HCT116 (cell line): ENCODE data around the gene ENTHD1.

ENCODE experiments used
- ELF1 ChIP-seq: IDR thresholded peaks from 2 replicates; pipeline ENCODE4 v1.6.1; 2012; ENCODE audit warnings: low read depth, borderline replicate concordance
- EZH2phosphoT487 ChIP-seq: fragments of 200-600 bp; IDR thresholded peaks from 2 replicates; pipeline ENCODE4 v1.6.1; 2018; ENCODE audit warnings: antibody characterized with exemption, borderline replicate concordance
- POLR2AphosphoS5 ChIP-seq: IDR thresholded peaks from 2 replicates; pipeline ENCODE4 v1.6.1; 2011; ENCODE audit warnings: mild to moderate bottlenecking, low read depth, low read length, moderate library complexity
- TF ChIP-seq, protein P1 (sequence below), 3 experiments: fragments of 200-600 bp in 1 of 3; sonication (generic) in 1 of 3; IDR thresholded peaks in 2 of 3; conservative IDR thresholded peaks in 1 of 3; 2 replicates each; pipeline ENCODE4 v1.5.1; 2012 to 2017; ENCODE audit warnings: low read depth in 2 of 3, low read length in 2 of 3, antibody characterized with exemption in 1 of 3, borderline replicate concordance in 1 of 3, control low read depth in 1 of 3, mild to moderate bottlenecking in 1 of 3, mixed read lengths in 1 of 3, mixed run types in 1 of 3, moderate library complexity in 1 of 3; ENCODE audit not compliant: insufficient read depth in 1 of 3

DNA sequence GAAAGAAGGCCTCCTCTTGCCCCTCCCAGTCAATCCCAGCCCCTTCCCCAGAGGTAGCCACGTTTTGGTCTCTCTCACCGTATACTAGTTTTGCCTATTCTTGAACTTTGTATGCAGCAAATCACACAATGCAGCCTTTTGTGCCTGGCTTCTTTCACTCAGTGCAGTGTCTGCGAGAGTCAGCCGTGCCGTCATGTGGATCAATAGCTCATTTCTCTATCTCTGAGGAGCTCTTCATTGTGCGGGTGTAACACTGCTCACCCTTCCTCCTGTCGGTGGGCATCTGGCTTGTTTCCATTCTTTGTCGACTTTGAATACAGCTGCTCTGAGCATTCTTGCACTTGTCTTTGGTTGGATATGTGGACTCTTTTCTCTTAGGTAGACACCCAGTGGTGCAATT is 176.5 kb downstream of the ENTHD1 start:
- no peak for TF ChIP-seq ELF1
- TF ChIP-seq POLR2AphosphoS5, result no peak
- TF ChIP-seq, protein P1, sequence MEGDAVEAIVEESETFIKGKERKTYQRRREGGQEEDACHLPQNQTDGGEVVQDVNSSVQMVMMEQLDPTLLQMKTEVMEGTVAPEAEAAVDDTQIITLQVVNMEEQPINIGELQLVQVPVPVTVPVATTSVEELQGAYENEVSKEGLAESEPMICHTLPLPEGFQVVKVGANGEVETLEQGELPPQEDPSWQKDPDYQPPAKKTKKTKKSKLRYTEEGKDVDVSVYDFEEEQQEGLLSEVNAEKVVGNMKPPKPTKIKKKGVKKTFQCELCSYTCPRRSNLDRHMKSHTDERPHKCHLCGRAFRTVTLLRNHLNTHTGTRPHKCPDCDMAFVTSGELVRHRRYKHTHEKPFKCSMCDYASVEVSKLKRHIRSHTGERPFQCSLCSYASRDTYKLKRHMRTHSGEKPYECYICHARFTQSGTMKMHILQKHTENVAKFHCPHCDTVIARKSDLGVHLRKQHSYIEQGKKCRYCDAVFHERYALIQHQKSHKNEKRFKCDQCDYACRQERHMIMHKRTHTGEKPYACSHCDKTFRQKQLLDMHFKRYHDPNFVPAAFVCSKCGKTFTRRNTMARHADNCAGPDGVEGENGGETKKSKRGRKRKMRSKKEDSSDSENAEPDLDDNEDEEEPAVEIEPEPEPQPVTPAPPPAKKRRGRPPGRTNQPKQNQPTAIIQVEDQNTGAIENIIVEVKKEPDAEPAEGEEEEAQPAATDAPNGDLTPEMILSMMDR (IDR thresholded peaks at IDR 0.05 in 2 of 3, conservative IDR thresholded peaks at IDR 0.05 in 1 of 3; ENCODE audit: borderline replicate concordance in 1 of 3, insufficient read depth in 1 of 3, low read depth in 2 of 3, low read length in 2 of 3), result no peak
- no peak for TF ChIP-seq EZH2phosphoT487
